HG02884 (cell line): Measurements from ENCODE around the gene ICOS.

Experiments used
- ATAC-seq: cut with Tn5 transposase; IDR thresholded peaks from one replicate; pipeline ENCODE4 v1.9.1; 2021; ENCODE audit warnings: mild to moderate bottlenecking, moderate library complexity; ENCODE audit not compliant: unreplicated experiment

The ICOS gene

DNA sequence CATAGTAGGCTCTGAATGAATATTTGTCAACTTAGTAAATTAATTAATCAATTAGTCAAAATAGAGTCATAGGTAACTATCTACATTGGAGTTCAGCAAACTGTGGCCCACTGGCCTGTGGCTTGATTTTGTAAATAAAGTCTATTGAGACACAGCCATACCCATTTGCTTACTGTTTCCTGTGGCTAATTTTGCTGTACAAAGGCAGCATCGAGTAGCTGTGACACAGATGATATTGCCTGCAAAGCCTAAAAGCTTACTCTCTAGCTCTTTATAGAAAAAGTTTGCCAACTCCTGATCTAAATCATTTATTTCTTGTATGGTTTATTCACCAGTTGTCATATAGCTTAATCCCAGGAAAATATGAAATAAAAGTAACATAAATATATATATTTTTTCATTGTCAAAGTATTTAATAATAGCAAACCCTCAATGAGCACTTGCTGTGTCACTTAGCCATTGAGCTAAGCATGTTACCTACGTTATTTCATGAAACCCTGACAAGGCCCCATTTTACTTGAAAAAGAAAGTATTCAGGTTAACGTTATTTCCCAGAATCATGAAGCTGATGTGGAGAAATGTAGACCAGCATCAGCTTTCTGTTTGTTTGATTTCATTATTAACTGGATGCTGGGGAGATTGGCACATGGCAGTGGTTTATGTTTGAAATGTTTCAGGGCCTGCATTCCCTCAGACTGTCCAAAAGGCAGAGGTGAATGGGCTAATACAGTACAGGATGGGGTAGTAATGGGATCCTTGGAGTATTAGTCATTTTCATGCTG lies 69.6 kb downstream of the ICOS start:
- no peak for ATAC-seq

DNA sequence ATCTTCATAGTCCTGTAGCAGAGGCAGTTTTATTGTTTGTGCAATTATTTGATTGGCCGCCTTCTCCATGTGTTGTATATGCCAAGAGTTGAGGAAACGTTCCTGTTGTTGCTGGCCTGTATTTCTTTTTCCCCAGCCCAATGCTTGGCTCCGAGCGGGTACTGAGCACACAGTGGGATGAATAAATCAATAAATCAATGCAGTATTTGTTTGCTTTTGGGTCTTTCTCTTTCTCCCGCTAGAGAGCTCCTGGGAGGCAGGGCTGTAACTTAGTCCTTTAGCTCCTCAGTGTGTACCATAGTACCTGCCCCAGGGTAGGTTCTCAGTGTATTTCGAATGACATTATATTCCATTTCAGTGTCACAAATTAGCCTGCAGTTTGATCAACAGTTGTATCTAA lies 71.8 kb downstream of the ICOS start:
- no peak for ATAC-seq

DNA sequence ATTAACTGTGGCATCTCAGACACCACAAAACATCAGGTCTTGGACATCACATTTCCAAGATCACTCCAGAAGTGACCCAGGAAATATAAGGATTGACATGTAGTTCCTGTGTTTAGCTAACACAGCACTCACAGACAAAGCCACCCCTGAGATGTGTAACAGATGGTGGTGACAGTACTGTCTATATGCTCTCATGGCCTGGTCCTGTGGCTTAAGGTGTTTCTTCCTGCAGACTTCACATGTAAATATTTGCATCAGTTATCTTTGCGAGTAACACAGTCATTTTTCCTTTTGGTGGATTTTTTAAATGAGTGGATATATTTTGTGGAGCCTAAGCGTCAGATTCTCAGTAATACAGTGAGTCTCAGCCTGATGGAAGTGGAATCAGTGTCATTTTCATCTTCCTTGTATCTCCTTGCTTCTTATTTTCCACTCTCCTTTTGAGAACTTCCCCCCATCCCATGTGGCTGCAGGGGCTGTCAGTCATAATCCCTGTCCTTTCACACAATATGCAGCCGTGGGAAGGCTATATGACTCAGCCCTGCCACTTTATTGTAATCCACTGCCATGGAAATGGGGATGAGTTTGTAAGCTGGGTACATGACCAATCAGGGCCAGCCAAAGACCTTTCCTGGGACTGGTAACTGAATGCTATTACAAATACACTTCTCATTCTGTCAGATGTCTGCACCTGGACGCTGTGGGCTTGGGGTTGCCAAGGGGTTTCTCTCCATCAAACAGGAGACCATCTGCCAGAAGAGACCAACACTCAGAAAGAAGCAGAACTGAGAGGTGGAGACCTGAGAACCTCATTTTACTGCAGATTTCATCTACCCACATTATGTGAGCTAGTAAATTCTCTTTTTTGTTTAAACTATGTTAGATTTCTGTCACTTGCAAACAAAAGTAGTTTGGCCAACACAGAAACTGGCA lies 74.3 kb downstream of the ICOS start:
- ATAC-seq: no peak
